A549 (cell line): ENCODE data around the gene MEP1B. TPM values are rescaled to one million over a fixed set of nuclear protein-coding genes. Genes with fewer than 3 reads are reported as not detected.
"Not testable (repeated sequence)": the region's sequence is repeated elsewhere in the genome, so short reads cannot be mapped to it uniquely, and the experiment has no call there.

Experiments used
- ATAC-seq, 2 experiments: fragments of 200-7000 bp in 1 of 2; fragments of >200 bp in 1 of 2; cut with Nextera tagmentation in 1 of 2; cut with Tn5 transposase in 1 of 2; 3 replicates each; pipeline versions ENCODE4 v1.8.0 to v1.9.1; 2018 to 2020; ENCODE audit warnings: mild to moderate bottlenecking in 1 of 2, moderate library complexity in 1 of 2
- CTCF ChIA-PET: fragments of 300-600 bp; sonication (Branson Sonifier 250); formaldehyde crosslinking; extraction: SDS; loops from one replicate; lab custom pipeline; 2021; ENCODE audit warnings: antibody characterized with exemption, inconsistent platforms; lab: Yijun Ruan, JAX
- POLR2A ChIA-PET: fragments of 350-600 bp; formaldehyde crosslinking; extraction: SDS; loops from one replicate; lab custom pipeline; 2021; ENCODE audit warnings: antibody characterized with exemption, inconsistent platforms; lab: Yijun Ruan, JAX
- DNase-seq, 2 experiments: peaks; one replicate each; pipeline versions ENCODE4 v3.0.0 to v3.0.0-alpha.2; 2011 to 2016; ENCODE audit warnings: low read depth in 1 of 2, low spot score in 1 of 2
- FAIRE-seq: peaks from 2 replicates; lab custom pipeline; 2011; peaks lifted over from hg19 to GRCh38; lab: Jason Lieb, UNC
- H3K27ac ChIP-seq, 2 experiments: fragments of >200 bp; sonication (Bioruptor Twin); formaldehyde crosslinking; 3 replicates each; pipeline ENCODE4 v1.5.1; 2016 to 2017
- H3K4me1 ChIP-seq: fragments of >200 bp; sonication (Bioruptor Twin); formaldehyde crosslinking; 3 replicates; pipeline ENCODE4 v1.6.1; 2016
- H3K4me2 ChIP-seq: fragments of >200 bp; sonication (Bioruptor Twin); formaldehyde crosslinking; 3 replicates; pipeline ENCODE4 v1.6.1; 2016
- H3K4me3 ChIP-seq: fragments of >200 bp; sonication (Bioruptor Twin); formaldehyde crosslinking; 3 replicates; pipeline ENCODE4 v1.5.1; 2016
- H3K9me3 ChIP-seq: fragments of >200 bp; sonication (Bioruptor Twin); formaldehyde crosslinking; 3 replicates; pipeline ENCODE4 v1.6.1; 2016
- BHLHE40 ChIP-seq: IDR thresholded peaks from 2 replicates; pipeline ENCODE4 v1.6.1; 2012; ENCODE audit warnings: low read depth, low read length, inconsistent platforms
- CBX2 ChIP-seq: fragments of 200-600 bp; sonication (generic); IDR thresholded peaks from 2 replicates; pipeline ENCODE4 v1.6.1; 2016; ENCODE audit warnings: low read depth, mild to moderate bottlenecking, borderline replicate concordance
- CBX8 ChIP-seq: fragments of 200-600 bp; sonication (generic); IDR thresholded peaks from 2 replicates; pipeline ENCODE4 v1.6.1; 2016
- CEBPB ChIP-seq, 2 experiments: fragments of >200 bp in 1 of 2; sonication (Bioruptor Twin) in 1 of 2; formaldehyde crosslinking in 1 of 2; IDR thresholded peaks; 2 replicates each; pipeline ENCODE4 v1.6.1; 2012 to 2016
- EP300 ChIP-seq, 2 experiments: fragments of >200 bp; sonication (Bioruptor Twin); formaldehyde crosslinking; IDR thresholded peaks; 2 replicates in 1 of 2; 3 replicates in 1 of 2; pipeline ENCODE4 v1.6.1; 2016 to 2017
- ESRRA ChIP-seq: fragments of 150-350 bp; IDR thresholded peaks from 2 replicates; pipeline ENCODE4 v1.6.1; 2014; ENCODE audit warnings: mild to moderate bottlenecking, low read length, borderline replicate concordance
- FOXS1 ChIP-seq: fragments of 250-450 bp; sonication (Bioruptor Pico); IDR thresholded peaks from 2 replicates; pipeline ENCODE4 v1.5.0; 2020; ENCODE audit warnings: mild to moderate bottlenecking, moderate library complexity
- HDAC2 ChIP-seq: fragments of 200-600 bp; sonication (generic); IDR thresholded peaks from 2 replicates; pipeline ENCODE4 v1.6.1; 2016
- HES2 ChIP-seq: fragments of >200 bp; sonication (Bioruptor Twin); formaldehyde crosslinking; IDR thresholded peaks from 2 replicates; pipeline ENCODE4 v1.6.1; 2016
- HMGXB4 ChIP-seq: fragments of 250-450 bp; sonication (Bioruptor Pico); IDR thresholded peaks from 2 replicates; pipeline ENCODE4 v1.5.0; 2021; ENCODE audit warnings: mild to moderate bottlenecking, moderate library complexity, borderline replicate concordance
- HOXB13 ChIP-seq: fragments of 250-450 bp; sonication (Bioruptor Pico); IDR thresholded peaks from 2 replicates; pipeline ENCODE4 v1.5.0; 2020; ENCODE audit warnings: low read depth, mild to moderate bottlenecking, moderate library complexity
- HOXB5 ChIP-seq: fragments of 250-450 bp; sonication (Bioruptor Pico); IDR thresholded peaks from 2 replicates; pipeline ENCODE4 v1.5.0; 2020; ENCODE audit warnings: mild to moderate bottlenecking, moderate library complexity
- JUNB ChIP-seq: fragments of >200 bp; sonication (Bioruptor Twin); formaldehyde crosslinking; IDR thresholded peaks from 2 replicates; pipeline ENCODE4 v1.6.1; 2016
- KDM1A ChIP-seq: fragments of 200-600 bp; sonication (generic); IDR thresholded peaks from 2 replicates; pipeline ENCODE4 v1.6.1; 2016; ENCODE audit warnings: low read depth, mild to moderate bottlenecking
- KDM5A ChIP-seq: fragments of 200-600 bp; sonication (generic); IDR thresholded peaks from 2 replicates; pipeline ENCODE4 v1.6.1; 2016; ENCODE audit warnings: antibody characterized with exemption, mild to moderate bottlenecking
- MAFK ChIP-seq: fragments of 450-650 bp; IDR thresholded peaks from 2 replicates; pipeline ENCODE4 v1.6.1; 2014; ENCODE audit not compliant: partially characterized antibody
- MYC ChIP-seq: IDR thresholded peaks from 2 replicates; pipeline ENCODE4 v1.6.1; 2012; ENCODE audit warnings: mild to moderate bottlenecking, inconsistent platforms, low read length, improper control_type of control experiment, borderline replicate concordance
- NPAS2 ChIP-seq: fragments of 250-450 bp; sonication (Bioruptor Pico); IDR thresholded peaks from 2 replicates; pipeline ENCODE4 v1.8.0; 2022; ENCODE audit warnings: mild to moderate bottlenecking, moderate library complexity, borderline replicate concordance
- PHF8 ChIP-seq: fragments of 200-600 bp; sonication (generic); IDR thresholded peaks from 2 replicates; pipeline ENCODE4 v1.6.1; 2016; ENCODE audit warnings: low read depth, mild to moderate bottlenecking, antibody characterized with exemption, moderate library complexity, borderline replicate concordance
- RAD21 ChIP-seq, 2 experiments: fragments of >200 bp in 1 of 2; sonication (Bioruptor Twin) in 1 of 2; formaldehyde crosslinking in 1 of 2; IDR thresholded peaks in 1 of 2; conservative IDR thresholded peaks in 1 of 2; 2 replicates in 1 of 2; 3 replicates in 1 of 2; pipeline ENCODE4 v1.6.1; 2012 to 2018; ENCODE audit warnings: inconsistent platforms in 1 of 2
- RFX5 ChIP-seq: fragments of 450-650 bp; IDR thresholded peaks from 2 replicates; pipeline ENCODE4 v1.7.1; 2014; ENCODE audit warnings: antibody characterized with exemption, mild to moderate bottlenecking, moderate library complexity
- SMC3 ChIP-seq: fragments of >200 bp; sonication (Bioruptor Twin); formaldehyde crosslinking; IDR thresholded peaks from 3 replicates; pipeline ENCODE4 v1.6.1; 2018; ENCODE audit warnings: inconsistent platforms
- SREBF2 ChIP-seq: fragments of 450-650 bp; IDR thresholded peaks from 2 replicates; pipeline ENCODE4 v1.6.1; 2014; ENCODE audit warnings: mild to moderate bottlenecking, moderate library complexity
- TP53 ChIP-seq: fragments of 250-450 bp; sonication (Bioruptor Pico); IDR thresholded peaks from 2 replicates; pipeline ENCODE4 v1.5.0; 2021; ENCODE audit warnings: mild to moderate bottlenecking, moderate library complexity
- ZC3H11A ChIP-seq: fragments of 450-650 bp; IDR thresholded peaks from 2 replicates; pipeline ENCODE4 v1.6.1; 2014; ENCODE audit warnings: antibody characterized with exemption, mild to moderate bottlenecking
- ZNF302 ChIP-seq: fragments of 250-450 bp; sonication (Bioruptor Pico); IDR thresholded peaks from 2 replicates; pipeline ENCODE4 v1.9.0; 2021; ENCODE audit warnings: inconsistent platforms, mild to moderate bottlenecking, moderate library complexity
- WGBS: methylation state at CpG from one replicate; pipeline ENCODE4 v1.1.6; 2017; ENCODE audit errors: missing lambda C conversion rate; 5-methylcytosine and 5-hydroxymethylcytosine counted together
- polyA plus RNA-seq, 4 experiments: library from polyadenylated mRNA; depleted of rRNA in 3 of 4; stranded (reverse); fragments of >200 nt; fragmentation: RNase III in 1 of 4; extraction: RNeasy Plus Mini Kit Qiagen cat#74134 plus additional on column Dnase treatment in 1 of 4; gene quantifications; 2 replicates in 3 of 4; 3 replicates in 1 of 4; pipeline ENCODE4 v1.2.3, GENCODE V29; 2011 to 2017
- TF ChIP-seq, protein P1 (sequence below): fragments of >200 bp; sonication (Bioruptor Twin); formaldehyde crosslinking; IDR thresholded peaks from 3 replicates; pipeline ENCODE4 v1.5.1; 2016
- TF ChIP-seq, protein P2 (sequence below): IDR thresholded peaks from 2 replicates; pipeline ENCODE4 v1.6.1; 2012; ENCODE audit warnings: low read depth, borderline replicate concordance

MEP1B gene
- polyA plus RNA-seq, 2 of the 4 experiments (the other 2 are of a cell fraction), result 0.04 TPM; not detected in 1

DNA sequence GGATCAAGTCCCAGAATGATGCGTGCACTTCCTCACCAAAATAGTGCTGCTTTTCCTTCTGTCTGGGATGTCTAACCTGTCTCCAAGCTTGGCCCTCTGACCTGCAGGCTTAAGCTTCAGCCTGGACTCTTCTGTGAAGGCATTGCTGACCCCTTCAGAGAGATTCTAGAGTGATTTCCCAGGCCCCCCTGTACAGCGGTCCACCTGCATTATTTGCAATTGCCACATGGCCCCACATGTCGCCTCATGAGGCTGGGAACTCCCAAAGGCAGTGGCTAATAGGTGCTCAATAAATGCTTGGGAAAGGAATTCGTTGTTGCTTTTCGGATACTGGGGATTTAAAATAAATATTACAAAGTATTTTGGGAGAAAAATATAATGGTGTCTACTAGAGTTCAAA, 32.3 kb upstream of the MEP1B start:
- TF ChIP-seq ZNF302 (no peak), HMGXB4 (no peak), BHLHE40 (no peak), CBX8 (no peak)
- 28% methylated on average over 4 of the region's 5 CpGs for WGBS
- POLR2A ChIA-PET, result no interaction called here

DNA sequence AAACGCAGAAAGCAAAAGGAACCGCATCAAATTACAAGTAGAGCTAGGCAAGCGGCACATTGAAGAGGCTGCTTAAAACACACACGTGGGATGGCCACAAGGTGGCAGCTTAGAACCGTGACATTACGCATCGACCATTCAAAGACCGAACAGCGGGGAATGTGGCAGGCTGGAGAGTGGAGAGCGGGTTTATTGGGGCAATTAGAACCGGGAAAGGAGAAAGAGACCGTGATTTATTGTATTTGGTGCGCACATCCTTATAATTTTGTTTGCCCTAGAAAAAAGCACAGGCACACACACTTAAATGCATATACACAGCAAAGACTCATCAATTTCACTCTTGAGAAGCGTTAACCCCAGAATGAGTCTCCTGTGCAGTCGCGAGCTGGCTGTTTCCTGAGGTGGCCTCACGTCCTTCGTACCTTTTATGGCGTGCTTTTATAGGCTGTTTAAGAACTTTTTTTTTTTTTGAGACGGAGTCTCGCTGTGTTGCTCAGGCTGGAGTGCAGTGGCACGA, 31.7 kb upstream of the MEP1B start:
- H3K4me1 ChIP-seq, result no peaks in the 10 kb centered on the region
- H3K27ac ChIP-seq, result no peak overlapping the region
- POLR2A ChIA-PET, result no interaction called here
- peak; percentile 99 for ATAC-seq
- H3K9me3 ChIP-seq, result no peaks in the 10 kb centered on the region
- DNase-seq, result peak; percentile 40 to 81
- 22% methylated on average over 22 of the region's 22 CpGs for WGBS
- TF ChIP-seq MAFK (no peak), KDM1A (no peak), ZC3H11A (no peak), RAD21 (conservative IDR thresholded peaks at IDR 0.05 in 1 of 2, IDR thresholded peaks at IDR 0.05 in 1 of 2) (peak; percentile 84 to 86), KDM5A (no peak), HOXB5 (no peak), CBX2 (no peak), JUNB (no peak), PHF8 (no peak), ESRRA (no peak), HDAC2 (no peak), BHLHE40 (no peak), RFX5 (no peak), CEBPB (IDR thresholded peaks at IDR 0.05) (no peak), HOXB13 (CRISPR knock-in tag) (no peak), TP53 (CRISPR knock-in tag) (no peak), HES2 (no peak), NPAS2 (no peak), CBX8 (no peak), MYC (no peak), FOXS1 (CRISPR knock-in tag) (no peak), SMC3 (peak; percentile 78), EP300 (IDR thresholded peaks at IDR 0.05) (no peak), SREBF2 (no peak)
- TF ChIP-seq, protein P1, sequence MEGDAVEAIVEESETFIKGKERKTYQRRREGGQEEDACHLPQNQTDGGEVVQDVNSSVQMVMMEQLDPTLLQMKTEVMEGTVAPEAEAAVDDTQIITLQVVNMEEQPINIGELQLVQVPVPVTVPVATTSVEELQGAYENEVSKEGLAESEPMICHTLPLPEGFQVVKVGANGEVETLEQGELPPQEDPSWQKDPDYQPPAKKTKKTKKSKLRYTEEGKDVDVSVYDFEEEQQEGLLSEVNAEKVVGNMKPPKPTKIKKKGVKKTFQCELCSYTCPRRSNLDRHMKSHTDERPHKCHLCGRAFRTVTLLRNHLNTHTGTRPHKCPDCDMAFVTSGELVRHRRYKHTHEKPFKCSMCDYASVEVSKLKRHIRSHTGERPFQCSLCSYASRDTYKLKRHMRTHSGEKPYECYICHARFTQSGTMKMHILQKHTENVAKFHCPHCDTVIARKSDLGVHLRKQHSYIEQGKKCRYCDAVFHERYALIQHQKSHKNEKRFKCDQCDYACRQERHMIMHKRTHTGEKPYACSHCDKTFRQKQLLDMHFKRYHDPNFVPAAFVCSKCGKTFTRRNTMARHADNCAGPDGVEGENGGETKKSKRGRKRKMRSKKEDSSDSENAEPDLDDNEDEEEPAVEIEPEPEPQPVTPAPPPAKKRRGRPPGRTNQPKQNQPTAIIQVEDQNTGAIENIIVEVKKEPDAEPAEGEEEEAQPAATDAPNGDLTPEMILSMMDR, result peak; percentile 72
- TF ChIP-seq, protein P2, sequence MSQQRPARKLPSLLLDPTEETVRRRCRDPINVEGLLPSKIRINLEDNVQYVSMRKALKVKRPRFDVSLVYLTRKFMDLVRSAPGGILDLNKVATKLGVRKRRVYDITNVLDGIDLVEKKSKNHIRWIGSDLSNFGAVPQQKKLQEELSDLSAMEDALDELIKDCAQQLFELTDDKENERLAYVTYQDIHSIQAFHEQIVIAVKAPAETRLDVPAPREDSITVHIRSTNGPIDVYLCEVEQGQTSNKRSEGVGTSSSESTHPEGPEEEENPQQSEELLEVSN, result no peak
- TF ChIP-seq, all 56 proteins: peak for 3
- peak overlapping the region; percentile 53 for H3K4me2 ChIP-seq
- no peak for FAIRE-seq
- CTCF ChIA-PET, result interaction anchor here (0.6 to 11.9 kb wide), 30 partner anchors 9 to 1072 kb away, joined by 3 to 165 read pairs (median 4); partner anchors contain the start of gene GAREM1
- no peak overlapping the region for H3K4me3 ChIP-seq

More for the DNA sequence above, 32.3 kb upstream of the MEP1B start:
- no peak for FAIRE-seq
- Histone ChIP-seq H3K4me1 (no peaks in the 10 kb centered on the region), H3K4me2 (peak overlapping the region; percentile 53), H3K4me3 (no peak overlapping the region), H3K9me3 (no peaks in the 10 kb centered on the region), H3K27ac (no peak overlapping the region)
- CTCF ChIA-PET, result interaction anchor here (0.6 to 11.9 kb wide), 29 partner anchors 8 to 1072 kb away, joined by 3 to 165 read pairs (median 4); partner anchors contain the start of gene GAREM1
- peak in 1 of 2 experiments; percentile 56; a peak in 3 of 6 replicates for ATAC-seq
- no peak for DNase-seq

- H3K9me3 ChIP-seq, POLR2A ChIA-PET, H3K27ac ChIP-seq, H3K4me1 ChIP-seq, DNase-seq, H3K4me3 ChIP-seq, FAIRE-seq, ATAC-seq: not testable (repeated sequence)
- CTCF ChIA-PET, result interaction anchor here (0.6 to 11.9 kb wide), 18 partner anchors 8 to 1186 kb away, joined by 3 to 165 read pairs (median 4); partner anchors contain the start of gene GAREM1
- H3K4me2 ChIP-seq, result peak overlapping the region; percentile 53
- WGBS, result 74% methylated on average over 8 of the region's 9 CpGs
Observed at GRCh38 chr18:32158631-32159030, 31.2 kb upstream of the MEP1B start.
